GM18517 (cell line): Measurements from ENCODE around the gene KCNQ1.

ENCODE experiments used
- ATAC-seq: cut with Tn5 transposase; IDR thresholded peaks from one replicate; pipeline ENCODE4 v1.9.1; 2021; ENCODE audit warnings: mild to moderate bottlenecking, moderate library complexity; ENCODE audit not compliant: unreplicated experiment

Gene KCNQ1

DNA sequence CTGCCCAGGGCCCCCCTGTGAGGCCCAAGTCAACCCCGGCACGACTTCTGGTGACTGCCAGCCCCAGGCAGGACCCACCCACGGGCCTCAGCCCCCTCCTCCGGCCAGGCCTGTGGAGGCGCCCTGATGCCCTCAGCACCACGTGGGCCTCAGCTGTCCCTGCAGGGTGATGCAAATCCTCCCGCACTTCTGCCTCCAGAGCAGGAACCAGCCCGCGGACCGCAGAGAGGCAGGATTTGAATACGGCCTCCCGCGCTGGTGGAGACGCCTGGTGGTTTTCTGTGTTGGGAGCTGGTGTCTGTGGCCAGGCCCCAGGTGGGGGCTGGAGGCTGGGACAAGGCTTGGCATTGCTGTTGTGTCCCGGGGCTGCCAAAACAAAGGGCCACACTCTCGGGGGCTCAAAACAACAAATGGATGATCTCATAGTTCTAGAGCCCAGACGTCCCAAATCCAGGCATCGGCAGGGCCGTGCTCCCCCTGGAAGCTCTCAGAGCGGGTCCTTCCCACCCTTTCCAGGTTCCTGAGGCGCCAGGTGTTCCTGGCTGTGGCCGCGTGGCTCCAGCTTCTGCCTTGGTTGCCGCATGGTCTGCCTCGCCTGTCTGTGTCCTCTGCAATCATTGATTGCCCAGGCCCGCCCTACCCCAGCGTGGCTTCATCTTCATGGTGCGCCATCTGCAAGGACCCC is 19.9 kb upstream of the KCNQ1 start:
- no peak for ATAC-seq

GRCh38 chr11:2425506-2425905 is 19.3 kb upstream of the KCNQ1 start:
- no peak for ATAC-seq

DNA sequence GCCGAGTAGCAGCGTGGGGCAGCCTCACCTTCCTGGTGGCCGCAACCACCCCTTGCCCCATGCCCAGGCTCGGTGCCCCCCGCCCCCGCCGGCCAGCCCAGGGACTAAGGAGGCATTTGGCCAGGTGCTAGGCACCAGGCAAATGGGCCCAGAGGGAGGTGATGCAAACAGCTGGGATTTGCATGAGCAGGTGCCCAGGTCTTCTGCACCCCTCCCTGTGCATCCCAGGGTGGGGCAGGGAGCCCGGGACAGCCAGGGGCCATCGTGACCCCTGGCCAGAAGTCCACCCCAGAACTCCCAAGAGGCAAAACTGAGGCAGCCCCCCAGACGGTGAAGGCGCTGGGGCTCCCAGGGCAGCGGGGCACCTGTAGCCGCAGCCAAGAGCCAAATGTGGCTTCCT is 18.6 kb upstream of the KCNQ1 start:
- no peak for ATAC-seq

DNA sequence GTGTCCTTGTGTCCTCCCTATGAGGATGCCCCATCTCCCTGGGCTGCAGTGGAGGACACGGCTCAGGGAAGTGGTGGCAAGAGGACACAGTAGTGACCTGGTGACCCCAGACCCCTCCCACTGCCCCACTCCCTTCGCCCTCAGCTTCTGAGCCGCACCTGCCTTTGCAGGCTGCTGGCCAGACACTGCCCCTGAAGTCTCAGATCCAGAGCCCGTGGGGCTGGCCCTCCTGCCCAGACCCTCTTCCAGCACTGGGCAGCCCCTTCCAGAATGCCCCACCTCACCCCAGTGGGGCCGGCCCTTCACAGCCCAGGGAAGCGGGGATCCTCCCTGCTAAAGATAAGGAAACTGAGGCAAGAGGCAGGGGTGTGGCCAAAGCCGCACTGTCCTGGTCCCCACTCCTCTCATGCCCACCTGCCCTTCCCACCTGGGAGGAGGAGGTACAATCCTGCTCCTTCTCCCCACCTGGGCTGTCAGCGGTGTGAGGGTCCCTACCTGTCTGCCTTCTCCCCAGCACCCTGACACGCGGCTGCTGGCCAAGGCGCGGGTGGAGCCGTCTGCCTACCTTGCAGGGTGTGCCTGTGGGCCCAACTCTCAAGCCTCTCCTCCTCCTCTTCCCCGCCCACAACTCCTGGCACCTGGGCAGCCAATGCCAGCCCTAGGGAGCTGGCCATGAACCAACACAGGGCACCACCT is 17.8 kb upstream of the KCNQ1 start:
- no peak for ATAC-seq

DNA sequence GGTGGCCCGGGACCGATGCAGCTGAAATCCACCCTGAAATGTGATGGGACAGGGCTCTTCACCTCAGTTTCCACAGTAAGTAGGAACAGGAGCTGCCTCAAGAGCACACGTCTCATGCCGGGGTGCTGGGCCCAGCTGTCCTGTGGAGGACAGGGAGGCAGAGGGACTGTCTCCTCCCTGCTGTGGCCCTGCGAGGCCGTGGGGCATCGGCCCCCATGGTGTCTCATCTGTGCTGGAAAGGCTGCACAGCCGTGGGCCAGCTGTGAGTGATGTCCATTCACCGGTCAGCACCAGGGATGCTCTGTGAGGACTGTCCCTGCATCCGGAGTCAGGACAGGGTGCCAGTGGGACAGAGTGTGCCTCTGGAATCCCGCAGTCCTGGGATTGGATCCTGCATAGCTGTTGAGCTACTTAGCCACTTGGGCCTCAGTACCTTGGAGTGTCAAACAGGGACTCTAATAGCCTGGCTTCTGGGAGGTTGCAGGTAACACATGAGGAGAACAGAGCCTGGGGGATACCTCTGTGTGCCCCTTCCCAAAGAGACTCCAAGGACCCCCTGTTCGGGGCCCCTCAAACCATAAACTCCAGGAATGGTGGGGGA is 17.0 kb upstream of the KCNQ1 start:
- ATAC-seq, result no peak

DNA sequence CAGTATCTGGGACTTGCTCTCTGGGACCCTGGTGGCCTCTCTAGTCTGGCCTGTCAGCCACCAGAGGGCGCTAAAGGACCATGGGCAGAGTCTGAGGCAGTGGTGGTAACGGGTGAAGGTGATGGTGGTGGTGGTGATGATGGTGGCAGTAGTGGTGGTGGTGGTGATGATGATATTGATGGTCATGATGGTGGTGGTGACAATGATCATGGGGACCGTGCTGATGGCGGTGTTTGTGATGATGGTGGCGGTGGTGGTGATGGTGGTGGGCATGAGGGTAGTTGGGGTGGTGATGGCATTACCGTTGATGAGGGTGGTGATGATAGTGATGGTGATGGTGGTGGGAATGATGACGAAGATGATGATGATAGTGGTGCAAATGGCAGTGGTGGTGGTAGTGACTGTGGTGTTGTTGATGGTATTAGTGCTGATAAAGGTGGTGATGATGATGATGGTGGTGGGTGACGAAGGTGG is 16.4 kb upstream of the KCNQ1 start:
- no peak for ATAC-seq

- ATAC-seq, result no peak
These were observed 13.4 kb upstream of the KCNQ1 start for GRCh38 chr11:2431395-2431794.

GRCh38 chr11:2432171-2432621 is 12.6 kb upstream of the KCNQ1 start:
- no peak for ATAC-seq

- no peak for ATAC-seq
These were observed 12.2 kb upstream of the KCNQ1 start for GRCh38 chr11:2432628-2433071.

GRCh38 chr11:2433106-2433925 is 11.5 kb upstream of the KCNQ1 start:
- no peak for ATAC-seq

GRCh38 chr11:2434008-2434407 is 10.8 kb upstream of the KCNQ1 start:
- ATAC-seq, result no peak

DNA sequence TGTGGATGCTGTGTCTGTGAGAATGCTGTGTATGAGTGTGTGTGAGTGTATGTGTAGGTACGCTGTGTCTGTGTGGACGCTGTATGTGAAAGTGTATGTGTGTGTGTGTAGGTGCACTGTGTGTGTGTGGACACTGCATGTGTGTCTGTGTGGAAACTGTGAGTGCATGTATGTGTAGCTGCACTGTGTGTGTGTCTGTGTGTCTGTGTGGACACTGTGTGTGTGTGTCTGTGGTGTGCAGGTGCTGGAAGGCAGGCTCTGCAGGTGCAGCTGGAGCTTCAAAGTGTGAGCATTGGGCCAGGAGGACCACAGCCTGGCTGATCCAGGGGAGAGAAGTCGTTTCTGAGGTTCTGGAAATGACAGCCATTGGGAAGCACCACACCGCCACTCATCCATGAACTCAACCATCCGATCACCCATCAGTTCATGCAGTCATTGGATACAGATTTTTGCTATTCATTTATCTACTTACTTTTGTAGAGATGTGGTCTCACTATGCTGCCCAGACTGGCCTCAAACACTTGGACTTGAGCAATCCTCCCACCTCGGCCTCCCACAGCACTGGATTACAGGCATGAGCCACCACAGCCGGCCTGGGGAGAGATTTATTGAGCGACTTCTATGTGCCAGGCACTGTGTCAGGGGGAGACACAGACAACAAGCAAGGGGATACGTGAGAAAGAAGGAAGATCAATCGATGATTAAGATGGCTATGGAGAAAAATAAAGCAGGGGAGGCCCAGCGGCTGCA is 10.1 kb upstream of the KCNQ1 start:
- no peak for ATAC-seq

DNA sequence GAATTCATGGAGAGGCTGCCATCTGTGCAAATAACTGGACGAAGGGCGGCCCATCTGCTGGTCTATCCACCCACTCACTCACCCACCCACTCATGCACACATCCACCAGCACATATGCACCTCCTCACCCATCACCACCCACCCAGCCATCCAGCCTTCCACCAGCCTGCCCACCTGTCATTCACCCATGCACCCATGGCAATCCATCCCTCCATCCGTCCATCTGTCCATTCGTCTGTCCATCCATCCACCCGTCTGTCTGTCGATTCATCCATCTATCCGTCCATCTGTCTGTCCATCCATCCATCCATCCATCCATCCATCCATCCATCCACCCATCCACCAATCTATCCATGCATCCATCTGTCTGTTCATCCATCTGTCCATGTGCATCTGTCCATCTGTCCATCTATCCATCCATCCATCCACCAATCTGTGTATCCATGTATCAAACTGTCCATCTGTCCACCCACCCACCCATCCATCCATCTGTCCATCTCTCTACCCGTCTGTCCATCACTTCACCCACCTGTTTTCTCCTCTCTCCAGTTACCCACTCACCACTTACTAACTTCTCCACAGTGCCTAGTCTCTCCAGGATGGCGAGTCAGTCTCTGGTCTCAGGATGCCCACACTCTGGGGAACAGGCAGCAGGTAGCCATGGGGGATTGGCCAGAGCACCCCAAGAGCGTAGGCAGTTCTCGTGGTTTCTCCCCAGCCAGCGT is 9.4 kb upstream of the KCNQ1 start:
- no peak for ATAC-seq

DNA sequence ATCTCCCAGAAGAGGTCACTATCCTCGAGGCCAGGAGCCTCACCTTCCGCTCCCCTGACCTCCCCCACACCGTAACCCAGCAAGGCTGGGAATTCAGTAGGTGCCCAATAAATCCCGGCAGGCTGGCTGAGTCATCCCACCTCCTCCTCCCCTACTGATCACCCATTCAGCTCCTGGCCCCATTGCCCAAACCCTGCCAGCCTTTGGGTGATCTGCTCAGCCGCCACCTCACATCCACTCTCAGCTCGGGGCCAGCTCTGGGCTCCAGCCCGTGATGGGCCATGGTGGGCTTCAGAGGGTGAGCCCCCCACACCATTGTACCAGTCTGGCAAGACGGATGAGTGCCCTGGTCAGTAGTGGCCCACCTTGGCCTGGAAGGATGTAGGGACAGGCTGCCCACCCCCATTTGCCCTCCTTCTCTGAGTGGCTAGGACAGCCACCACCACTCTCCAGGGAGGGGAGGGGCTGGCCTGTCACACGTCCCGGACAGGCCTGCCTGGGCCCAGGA is 8.7 kb upstream of the KCNQ1 start:
- ATAC-seq, result no peak

- no peak for ATAC-seq
These were observed 8.2 kb upstream of the KCNQ1 start for GRCh38 chr11:2436521-2437031.

DNA sequence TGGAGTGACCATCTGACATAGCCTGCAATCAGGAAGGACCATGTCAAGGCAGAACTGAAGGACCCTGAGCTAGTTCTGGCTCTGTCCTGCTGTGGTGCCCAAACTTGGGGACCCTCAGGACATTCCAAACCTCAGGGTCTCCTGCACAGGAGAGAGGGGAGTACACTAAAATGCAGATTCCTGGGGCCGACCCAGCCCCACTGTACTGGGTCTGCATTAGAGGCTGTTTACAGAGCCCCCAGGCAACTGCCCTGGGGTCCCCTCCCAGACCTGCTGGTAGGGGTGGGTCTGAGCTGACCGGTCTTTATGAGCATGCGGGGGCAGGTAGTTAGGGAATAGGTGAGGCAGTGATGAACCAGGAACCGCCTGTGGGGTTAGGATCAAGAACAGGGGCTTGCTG is 7.3 kb upstream of the KCNQ1 start:
- no peak for ATAC-seq

- ATAC-seq, result no peak
These were observed 5.0 kb upstream of the KCNQ1 start for GRCh38 chr11:2439820-2440219.

DNA sequence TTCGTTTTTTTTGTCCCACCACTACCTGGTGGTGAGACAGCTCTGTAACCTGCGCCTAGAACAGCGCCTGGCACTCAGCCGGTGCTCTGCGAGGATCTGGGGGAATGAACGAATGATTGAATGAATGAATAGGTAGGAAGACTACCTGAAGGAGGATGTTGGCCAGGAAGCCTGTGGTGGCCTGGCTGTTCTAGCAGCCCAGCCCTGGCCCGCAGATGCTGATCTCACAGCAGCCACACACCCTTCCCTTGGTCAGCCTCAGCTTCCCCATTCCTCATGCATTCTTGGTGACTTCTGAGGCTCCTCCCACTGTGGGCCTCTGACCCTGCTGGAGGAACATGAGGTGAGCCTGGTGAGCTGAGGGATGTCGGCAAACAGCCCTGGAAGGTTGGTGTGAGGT is 4.2 kb upstream of the KCNQ1 start:
- ATAC-seq, result no peak

- ATAC-seq, result no peak
These were observed 3.6 kb upstream of the KCNQ1 start for GRCh38 chr11:2441171-2441570.
